Measurements from ENCODE around the gene CDC123. TPM values are rescaled to one million over a fixed set of nuclear protein-coding genes. Genes with fewer than 3 reads are reported as not detected.

Gene CDC123
- total and polyA plus RNA-seq, 2 donors (not counting 3 experiments of a cell fraction or from before 2014, with no cell fraction given), result 65.6 to 106 TPM

DNA sequence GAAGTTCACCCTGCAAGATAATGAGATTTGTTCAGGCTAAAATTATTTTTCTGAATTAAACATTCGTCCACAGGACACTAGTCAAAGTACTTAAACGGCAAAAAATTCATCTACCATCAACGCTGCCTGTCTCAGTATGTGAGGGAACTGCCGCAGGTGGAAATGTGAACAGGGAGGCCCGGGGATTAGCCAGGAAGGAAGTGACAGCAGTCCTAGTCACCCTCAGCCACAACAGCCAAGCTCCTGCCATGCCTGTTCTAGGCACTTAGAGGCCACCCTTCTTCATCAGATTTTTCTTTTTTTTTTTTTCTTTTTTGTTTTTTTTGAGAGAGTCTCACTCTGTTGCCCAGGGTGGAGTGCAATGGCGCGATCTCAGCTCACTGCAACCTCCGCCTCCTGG is 9.7 kb upstream of the CDC123 start:
- no peak overlapping the region for H3K4me3 ChIP-seq (replicated peaks in 1 of 3; ENCODE audit: insufficient read depth in 1 of 3, low read depth in 1 of 3, low read length in 3 of 3)
- H3K4me1 ChIP-seq (ENCODE audit: control insufficient read depth, extremely low read depth, insufficient read depth, low read length), result peaks cover 15% of the 10 kb centered on the region
- no peaks in the 10 kb centered on the region for H3K27me3 ChIP-seq (ENCODE audit: control insufficient read depth in 2 of 2, insufficient read depth in 2 of 2, low read length in 2 of 2)
- H3K36me3 ChIP-seq (ENCODE audit: control insufficient read depth in 2 of 2, extremely low read depth in 1 of 2, insufficient read depth in 2 of 2, low read length in 2 of 2), result peaks cover 0 to 8% of the 10 kb centered on the region in 2 experiments
- H3K4me2 ChIP-seq (ENCODE audit: insufficient read depth, low read length), result peak overlapping the region; percentile 62
- BruUV-seq (replicated peaks), result no TSS peak
- H2AFZ ChIP-seq (ENCODE audit: low read depth, low read length), result no peak overlapping the region
- peak overlapping the region; percentile 46 for H3K27ac ChIP-seq (ENCODE audit: insufficient read depth, low read depth, low read length)
- dilution Hi-C loops (cut with MboI; ENCODE audit: extremely low pct_ligation_motif_present, low sequenced_read_pairs), result no loop called here
- TF ChIP-seq POLR2AphosphoS5 (IDR thresholded peaks at IDR 0.05; ENCODE audit: insufficient read depth, low read depth, low read length), result peak; percentile 51
- TF ChIP-seq FOS (IDR thresholded peaks at IDR 0.05; ENCODE audit: borderline replicate concordance, insufficient read depth, low read length), result peak; percentile 77
- TF ChIP-seq JUN (IDR thresholded peaks at IDR 0.05; ENCODE audit: borderline replicate concordance, insufficient read depth, insufficient read length, low read depth), result peak; percentile 74
- TF ChIP-seq CTCF (IDR thresholded peaks at IDR 0.05; ENCODE audit: extremely low read depth in 1 of 2, insufficient read depth in 1 of 2, low read depth in 1 of 2, low read length in 2 of 2), result no peak
- no peak for TF ChIP-seq MAX (IDR thresholded peaks at IDR 0.05; ENCODE audit: insufficient read depth, insufficient read length)
- H3K9ac ChIP-seq (replicated peaks; ENCODE audit: extremely low read depth, insufficient read depth, low read length), result no peak overlapping the region
- H3K9me3 ChIP-seq (replicated peaks; ENCODE audit: control insufficient read depth, insufficient read depth, low read length), result no peaks in the 10 kb centered on the region
- DNase-seq (ENCODE audit: low read depth, low spot score), result peak; percentile 46
- FAIRE-seq, result peak; percentile 90
- CTCF ChIA-PET, result interaction anchor here (1.0 kb wide), 1 partner anchor 10 kb away, joined by 7 read pairs; the partner anchor contains the start of genes CDC123 and NUDT5
- H3K9me1 ChIP-seq (replicated peaks; ENCODE audit: control insufficient read depth, extremely low read depth, insufficient read depth, low read length), result no peaks in the 10 kb centered on the region
- intact Hi-C loops (cut with micrococcal nuclease), result loop anchor here (1.0 kb wide), 1 partner anchor 34 kb away; no protein-coding TSS in a partner anchor
- no peaks in the 10 kb centered on the region for H4K20me1 ChIP-seq (replicated peaks; ENCODE audit: control insufficient read depth, extremely low read depth, insufficient read depth, low read length)
- peaks cover 26% of the 10 kb centered on the region for H3K79me2 ChIP-seq (ENCODE audit: control insufficient read depth, insufficient read depth, low read length)
- POLR2A ChIA-PET, result no interaction called here

Measured in endothelial cell of umbilical vein (primary cell).